HUES48 (cell line): ENCODE data around the gene PTPRN2.
"Not testable (repeated sequence)": the region's sequence is repeated elsewhere in the genome, so short reads cannot be mapped to it uniquely, and the experiment has no call there.

Experiments used
- H3K27ac ChIP-seq: one replicate; pipeline ENCODE4 v1.7.0; 2013; ENCODE audit warnings: low read depth, low read length, inconsistent platforms
- H3K27me3 ChIP-seq: 2 replicates; pipeline ENCODE4 v1.6.1; 2013; ENCODE audit warnings: mild to moderate bottlenecking, low read length; ENCODE audit not compliant: control insufficient read depth, insufficient read depth
- H3K36me3 ChIP-seq: 2 replicates; pipeline ENCODE4 v1.6.1; 2013; ENCODE audit warnings: low read length; ENCODE audit not compliant: control insufficient read depth, insufficient read depth
- H3K4me1 ChIP-seq: 2 replicates; pipeline ENCODE4 v1.6.1; 2013; ENCODE audit warnings: mild to moderate bottlenecking, low read length; ENCODE audit not compliant: control insufficient read depth, insufficient read depth
- H3K4me3 ChIP-seq: 2 replicates; pipeline ENCODE4 v1.5.1; 2013; ENCODE audit warnings: mild to moderate bottlenecking, low read depth, low read length
- H3K9ac ChIP-seq: 2 replicates; pipeline ENCODE4 v1.6.1; 2013; ENCODE audit warnings: mild to moderate bottlenecking, low read depth, low read length, moderate library complexity
- H3K9me3 ChIP-seq: 2 replicates; pipeline ENCODE4 v1.6.1; 2013; ENCODE audit warnings: low read length; ENCODE audit not compliant: control insufficient read depth, insufficient read depth

The PTPRN2 gene

DNA sequence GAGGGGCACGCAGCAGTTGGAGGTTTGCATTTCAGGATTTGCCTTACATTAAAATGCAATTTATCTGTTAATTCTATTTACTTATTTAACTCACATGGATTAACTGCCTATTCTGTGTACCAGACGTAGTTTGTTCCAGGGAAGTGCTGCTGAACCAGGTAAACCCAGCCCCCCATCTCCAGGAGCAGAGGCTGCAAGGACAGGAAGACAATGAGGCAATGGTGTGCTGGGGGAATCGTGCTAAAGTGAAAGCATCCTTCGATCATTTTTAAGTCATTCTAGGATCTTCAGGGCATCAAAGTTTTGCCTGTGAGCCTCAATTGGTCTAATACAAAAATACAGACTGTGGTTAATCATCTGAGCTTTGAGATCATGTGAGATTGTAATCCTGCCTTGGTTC, 1084.4 kb downstream of the PTPRN2 start:
- Histone ChIP-seq H3K4me1 (no peaks in the 10 kb centered on the region), H3K9ac (no peak overlapping the region), H3K9me3 (peaks cover 10% of the 10 kb centered on the region; the same call in 1 of the 2 replicates), H3K36me3 (no peaks in the 10 kb centered on the region), H3K4me3 (no peak overlapping the region), H3K27me3 (peaks cover 29% of the 10 kb centered on the region), H3K27ac (no peak overlapping the region)

DNA sequence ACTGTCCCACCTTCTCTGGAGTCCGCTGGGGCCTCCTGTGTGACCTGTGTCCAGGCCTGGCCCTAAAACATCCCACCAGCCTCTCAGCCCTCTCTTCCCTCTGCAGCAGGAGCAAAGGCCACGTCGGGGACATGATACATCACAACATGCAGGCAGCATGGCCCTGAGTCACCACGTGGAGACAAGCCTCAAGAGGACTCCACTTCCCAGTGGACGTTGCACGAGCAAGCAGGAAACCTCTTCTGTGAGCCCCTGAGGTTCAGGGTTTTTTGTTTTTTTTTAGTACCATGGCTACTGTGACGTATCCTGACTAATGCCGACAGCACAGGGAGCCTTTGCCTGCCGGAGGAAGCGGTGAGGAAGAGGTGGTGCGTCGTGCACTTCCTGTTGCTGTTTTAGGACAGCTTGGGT, 1084.9 kb downstream of the PTPRN2 start:
- Histone ChIP-seq H3K27ac (no peak overlapping the region), H3K9me3 (peaks cover 10% of the 10 kb centered on the region; the same call in 1 of the 2 replicates), H3K4me3 (no peak overlapping the region), H3K9ac (no peak overlapping the region), H3K27me3 (peaks cover 29% of the 10 kb centered on the region), H3K36me3 (no peaks in the 10 kb centered on the region), H3K4me1 (no peaks in the 10 kb centered on the region)

DNA sequence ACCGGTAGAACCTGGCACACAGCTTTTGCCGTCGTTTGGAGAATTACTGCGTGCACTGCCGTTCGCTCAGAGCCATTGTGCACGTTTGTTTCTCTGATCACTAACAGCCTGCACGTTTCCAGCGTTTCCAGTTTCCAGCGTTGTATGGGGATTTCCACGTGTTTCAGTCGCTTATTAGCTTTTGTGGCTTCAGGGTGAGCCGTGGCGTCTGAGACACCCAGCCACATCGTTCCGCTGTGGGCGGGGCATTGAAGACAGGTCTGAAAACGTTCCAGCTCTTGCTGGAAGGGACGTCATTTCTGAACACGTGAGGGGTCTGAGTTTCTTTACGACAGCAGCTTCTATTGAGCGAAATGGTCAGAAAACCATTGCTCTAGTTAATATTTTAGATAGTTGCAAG, 1086.0 kb downstream of the PTPRN2 start:
- H3K27me3 ChIP-seq, result peaks cover 29% of the 10 kb centered on the region
- no peak overlapping the region for H3K27ac ChIP-seq
- H3K9me3 ChIP-seq, result peaks cover 10% of the 10 kb centered on the region; the same call in 1 of the 2 replicates
- no peaks in the 10 kb centered on the region for H3K4me1 ChIP-seq
- no peak overlapping the region for H3K9ac ChIP-seq
- no peaks in the 10 kb centered on the region for H3K36me3 ChIP-seq
- H3K4me3 ChIP-seq, result no peak overlapping the region

DNA sequence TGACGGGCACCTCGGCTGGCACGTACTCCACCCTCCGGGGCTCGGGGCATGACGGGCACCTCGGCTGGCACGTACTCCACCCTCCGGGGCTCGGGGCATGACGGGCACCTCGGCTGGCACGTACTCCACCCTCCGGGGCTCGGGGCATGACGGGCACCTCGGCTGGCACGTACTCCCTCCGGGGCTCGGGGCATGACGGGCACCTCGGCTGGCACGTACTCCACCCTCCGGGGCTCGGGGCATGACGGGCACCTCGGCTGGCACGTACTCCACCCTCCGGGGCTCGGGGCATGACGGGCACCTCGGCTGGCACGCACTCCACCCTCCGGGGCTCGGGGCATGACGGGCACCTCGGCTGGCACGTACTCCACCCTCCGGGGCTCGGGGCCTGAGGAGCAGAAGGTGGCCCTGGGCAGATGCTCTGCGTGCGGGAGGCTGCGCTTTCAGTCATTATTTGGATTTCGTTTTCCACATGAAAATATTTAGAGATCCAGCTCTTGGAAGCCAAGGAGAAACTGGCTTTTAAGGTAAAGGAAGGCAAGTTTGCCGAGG, 1086.6 kb downstream of the PTPRN2 start:
- H3K27ac ChIP-seq, H3K9ac ChIP-seq, H3K4me1 ChIP-seq, H3K4me3 ChIP-seq, H3K36me3 ChIP-seq, H3K9me3 ChIP-seq: not testable (repeated sequence)
- peaks cover 29% of the 10 kb centered on the region for H3K27me3 ChIP-seq

DNA sequence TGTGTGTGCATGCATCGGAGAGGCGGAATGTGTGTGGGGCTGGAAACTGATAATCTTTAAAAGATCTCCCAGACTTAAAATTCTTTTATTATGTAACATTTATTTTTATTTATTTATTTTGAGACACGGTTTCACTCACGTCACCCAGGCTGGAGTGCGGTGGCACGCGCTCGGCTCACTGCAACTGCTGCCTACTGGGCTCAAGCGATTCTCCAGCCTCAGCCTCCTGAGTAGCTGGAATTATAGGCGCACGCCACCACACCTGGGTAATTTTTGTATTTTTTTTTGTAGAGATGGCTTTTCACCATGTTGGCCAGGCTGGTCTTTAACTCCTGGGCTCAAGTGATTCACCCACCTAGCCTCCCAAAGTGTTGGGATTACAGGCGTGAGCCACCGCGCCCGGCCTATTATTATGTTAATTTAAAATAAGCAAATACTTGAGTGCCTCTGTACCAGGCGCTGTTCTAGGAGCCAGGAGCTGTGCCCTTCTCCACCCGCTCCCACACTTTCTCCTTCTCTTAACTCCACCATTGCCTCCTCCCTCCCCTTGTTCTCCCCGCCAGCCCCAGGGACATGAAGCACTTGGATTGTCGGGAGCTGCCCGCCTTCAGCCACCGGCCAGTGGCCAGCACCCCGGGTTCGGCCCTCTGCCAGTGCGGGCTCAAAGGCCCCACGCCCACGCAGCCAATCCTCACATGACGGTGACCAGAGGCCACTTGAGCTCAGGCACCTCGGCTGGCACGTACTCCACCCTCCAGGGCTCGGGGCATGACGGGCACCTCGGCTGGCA, 1087.3 kb downstream of the PTPRN2 start:
- H3K9ac ChIP-seq, result no peak overlapping the region
- H3K9me3 ChIP-seq, result 0 out of 2 replicates have a peak, but pooled peaks cover under 1% of the 10 kb centered on the region
- peaks cover 29% of the 10 kb centered on the region for H3K27me3 ChIP-seq
- H3K36me3 ChIP-seq, result no peaks in the 10 kb centered on the region
- no peak overlapping the region for H3K4me3 ChIP-seq
- H3K4me1 ChIP-seq, result no peaks in the 10 kb centered on the region
- no peak overlapping the region for H3K27ac ChIP-seq

DNA sequence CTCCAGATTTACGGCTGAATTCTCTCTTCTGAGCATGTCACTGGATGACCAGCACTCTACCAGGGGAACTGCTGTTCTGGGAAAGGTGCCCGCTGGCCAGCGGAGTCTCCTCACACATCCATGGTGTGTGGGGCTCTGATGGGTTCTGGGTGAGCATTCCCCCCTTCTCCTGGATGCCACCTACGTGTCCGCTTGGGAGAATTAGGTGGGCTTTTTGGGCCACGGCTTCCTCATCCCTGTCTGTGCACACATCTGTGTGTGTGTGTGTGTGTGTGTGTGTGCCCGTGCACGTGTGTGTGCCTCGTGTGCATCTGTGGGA, 1087.8 kb downstream of the PTPRN2 start:
- Histone ChIP-seq H3K36me3 (no peaks in the 10 kb centered on the region), H3K27me3 (peaks cover 29% of the 10 kb centered on the region), H3K9ac (no peak overlapping the region), H3K9me3 (no peaks in the 10 kb centered on the region), H3K27ac (no peak overlapping the region), H3K4me3 (no peak overlapping the region), H3K4me1 (no peaks in the 10 kb centered on the region)

GRCh38 chr7:157499121-157499834, 1088.3 kb downstream of the PTPRN2 start:
- Histone ChIP-seq H3K4me3 (no peak overlapping the region), H3K9ac (no peak overlapping the region), H3K9me3 (no peaks in the 10 kb centered on the region), H3K4me1 (no peaks in the 10 kb centered on the region), H3K36me3 (no peaks in the 10 kb centered on the region), H3K27ac (no peak overlapping the region), H3K27me3 (peaks cover 29% of the 10 kb centered on the region)

GRCh38 chr7:157498657-157499056, 1089.0 kb downstream of the PTPRN2 start:
- no peaks in the 10 kb centered on the region for H3K4me1 ChIP-seq
- H3K36me3 ChIP-seq, result no peaks in the 10 kb centered on the region
- no peak overlapping the region for H3K9ac ChIP-seq
- peaks cover 29% of the 10 kb centered on the region for H3K27me3 ChIP-seq
- no peak overlapping the region for H3K27ac ChIP-seq
- H3K4me3 ChIP-seq, result no peak overlapping the region
- H3K9me3 ChIP-seq, result no peaks in the 10 kb centered on the region

DNA sequence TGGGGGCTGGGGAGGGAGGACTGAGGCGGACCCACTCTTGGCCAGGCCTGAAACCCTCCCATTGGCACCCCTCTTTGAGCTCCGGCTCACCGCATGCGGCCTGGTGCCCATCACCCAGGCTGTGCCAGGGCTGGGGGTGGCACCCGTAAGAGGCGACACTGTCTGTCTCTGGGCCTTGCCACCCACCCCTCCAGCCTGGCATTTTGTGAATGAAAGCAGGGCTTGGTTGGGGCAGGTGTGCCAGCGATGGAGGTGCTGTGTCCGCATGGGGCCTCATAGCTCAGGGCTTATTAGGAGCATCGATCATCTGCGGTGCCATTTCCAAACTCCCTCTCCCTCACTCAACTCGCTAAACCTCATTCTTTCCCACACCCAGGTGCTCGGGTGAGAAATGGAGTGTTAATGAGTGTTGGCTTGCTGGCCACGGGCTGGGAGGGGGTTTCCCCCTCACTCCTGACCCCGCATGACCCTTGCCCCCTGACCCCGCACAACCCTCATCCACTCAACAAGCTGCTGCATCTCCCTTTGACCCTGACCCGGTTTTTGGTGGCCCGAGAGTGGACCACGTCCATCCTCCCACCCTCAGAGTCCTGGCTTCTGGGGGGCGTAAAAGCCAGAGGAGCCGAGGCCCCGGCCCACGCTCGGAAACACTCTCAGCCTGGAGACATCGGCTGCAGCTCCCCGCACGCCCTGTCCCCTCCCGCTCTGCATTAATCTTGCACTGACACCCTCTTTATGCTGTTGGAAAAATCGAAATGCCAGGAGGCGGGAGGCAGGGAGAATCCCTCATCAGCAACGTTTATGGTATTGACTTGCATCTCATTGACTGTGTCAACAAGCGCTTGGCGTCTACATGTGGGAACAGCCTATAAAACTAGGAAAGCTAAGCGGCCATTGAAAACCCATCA, 1089.6 kb downstream of the PTPRN2 start:
- Histone ChIP-seq H3K27ac (no peak overlapping the region), H3K9me3 (no peaks in the 10 kb centered on the region), H3K4me1 (no peaks in the 10 kb centered on the region), H3K27me3 (peaks cover 28% of the 10 kb centered on the region), H3K4me3 (no peak overlapping the region), H3K9ac (no peak overlapping the region), H3K36me3 (no peaks in the 10 kb centered on the region)

- Histone ChIP-seq H3K4me1 (no peaks in the 10 kb centered on the region), H3K27me3 (peaks cover 24% of the 10 kb centered on the region), H3K4me3 (no peak overlapping the region), H3K9me3 (no peaks in the 10 kb centered on the region), H3K36me3 (no peaks in the 10 kb centered on the region), H3K9ac (no peak overlapping the region), H3K27ac (no peak overlapping the region)
Measured at GRCh38 chr7:157497367-157497743, 1090.3 kb downstream of the PTPRN2 start.
